SU-DHL-6 (cell line): ENCODE data around the gene LIN52.

Source experiments
- H2AFZ ChIP-seq: fragments of 200-600 bp; sonication (generic); 2 replicates; pipeline ENCODE4 v1.6.1; 2014; ENCODE audit warnings: low read depth, mild to moderate bottlenecking, moderate library complexity, mixed read lengths, antibody characterized with exemption, low read length; ENCODE audit not compliant: severe bottlenecking
- H3F3A ChIP-seq: fragments of 200-600 bp; shearing (Covaris generic); 2 replicates; pipeline ENCODE4 v1.6.0; 2016; ENCODE audit warnings: antibody characterized with exemption, mild to moderate bottlenecking; ENCODE audit not compliant: insufficient read depth
- H3K27ac ChIP-seq: fragments of 200-600 bp; sonication (generic); 2 replicates; pipeline ENCODE4 v1.5.1; 2016; ENCODE audit warnings: low read depth, mild to moderate bottlenecking, low read length, moderate library complexity, mixed read lengths
- H3K27me3 ChIP-seq: fragments of 200-600 bp; sonication (generic), shearing (Covaris generic); 2 replicates; pipeline ENCODE4 v1.6.0; 2014; ENCODE audit warnings: mild to moderate bottlenecking, low read length
- H3K36me3 ChIP-seq: fragments of 200-600 bp; sonication (generic); 2 replicates; pipeline ENCODE4 v1.6.1; 2014; ENCODE audit warnings: mild to moderate bottlenecking, low read length, mixed read lengths
- H3K4me2 ChIP-seq: fragments of 300-600, 200-600 bp; shearing (Covaris generic), sonication (generic); 2 replicates; pipeline ENCODE4 v1.6.0; 2014; ENCODE audit warnings: low read length, low read depth, mild to moderate bottlenecking; ENCODE audit not compliant: poor library complexity, severe bottlenecking
- H3K4me3 ChIP-seq: fragments of 200-600 bp; sonication (generic); 2 replicates; pipeline ENCODE4 v1.5.1; 2014; ENCODE audit warnings: antibody characterized with exemption, low read length, mild to moderate bottlenecking, mixed read lengths; ENCODE audit not compliant: insufficient read depth, poor library complexity, severe bottlenecking
- H3K79me2 ChIP-seq: fragments of 200-600 bp; sonication (generic); 2 replicates; pipeline ENCODE4 v1.6.1; 2014; ENCODE audit warnings: mild to moderate bottlenecking, low read length, moderate library complexity; ENCODE audit not compliant: insufficient read depth
- H3K9ac ChIP-seq: fragments of 200-600 bp; sonication (generic); 2 replicates; pipeline ENCODE4 v1.7.0; 2014; ENCODE audit warnings: mild to moderate bottlenecking, low read length
- H3K9me2 ChIP-seq: fragments of 200-600 bp; sonication (generic); replicated peaks from 2 replicates; pipeline ENCODE4 v1.6.1; 2014; ENCODE audit warnings: low read length; ENCODE audit not compliant: insufficient read depth
- H3K9me3 ChIP-seq: fragments of 200-600 bp; sonication (generic); 2 replicates; pipeline ENCODE4 v1.6.1; 2014; ENCODE audit warnings: low read length, mixed read lengths; ENCODE audit not compliant: insufficient read depth
- H4K20me1 ChIP-seq: fragments of 200-600 bp; sonication (generic); 2 replicates; pipeline ENCODE4 v1.6.1; 2014; ENCODE audit warnings: low read depth, mild to moderate bottlenecking, antibody characterized with exemption, low read length, moderate library complexity, mixed read lengths
- CTCF ChIP-seq: fragments of 200-600 bp; sonication (generic); IDR thresholded peaks from one replicate; pipeline ENCODE4 v1.5.1; 2017; ENCODE audit warnings: antibody characterized with exemption, mild to moderate bottlenecking, low read length, moderate library complexity; ENCODE audit not compliant: insufficient read depth, poor library complexity, severe bottlenecking
- EZH2phosphoT487 ChIP-seq: fragments of 200-600 bp; sonication (generic), shearing (Covaris generic); conservative IDR thresholded peaks from 2 replicates; pipeline ENCODE4 v1.6.1; 2018; ENCODE audit warnings: mild to moderate bottlenecking, antibody characterized with exemption, low read length, moderate library complexity, mixed read lengths

LIN52 gene

DNA sequence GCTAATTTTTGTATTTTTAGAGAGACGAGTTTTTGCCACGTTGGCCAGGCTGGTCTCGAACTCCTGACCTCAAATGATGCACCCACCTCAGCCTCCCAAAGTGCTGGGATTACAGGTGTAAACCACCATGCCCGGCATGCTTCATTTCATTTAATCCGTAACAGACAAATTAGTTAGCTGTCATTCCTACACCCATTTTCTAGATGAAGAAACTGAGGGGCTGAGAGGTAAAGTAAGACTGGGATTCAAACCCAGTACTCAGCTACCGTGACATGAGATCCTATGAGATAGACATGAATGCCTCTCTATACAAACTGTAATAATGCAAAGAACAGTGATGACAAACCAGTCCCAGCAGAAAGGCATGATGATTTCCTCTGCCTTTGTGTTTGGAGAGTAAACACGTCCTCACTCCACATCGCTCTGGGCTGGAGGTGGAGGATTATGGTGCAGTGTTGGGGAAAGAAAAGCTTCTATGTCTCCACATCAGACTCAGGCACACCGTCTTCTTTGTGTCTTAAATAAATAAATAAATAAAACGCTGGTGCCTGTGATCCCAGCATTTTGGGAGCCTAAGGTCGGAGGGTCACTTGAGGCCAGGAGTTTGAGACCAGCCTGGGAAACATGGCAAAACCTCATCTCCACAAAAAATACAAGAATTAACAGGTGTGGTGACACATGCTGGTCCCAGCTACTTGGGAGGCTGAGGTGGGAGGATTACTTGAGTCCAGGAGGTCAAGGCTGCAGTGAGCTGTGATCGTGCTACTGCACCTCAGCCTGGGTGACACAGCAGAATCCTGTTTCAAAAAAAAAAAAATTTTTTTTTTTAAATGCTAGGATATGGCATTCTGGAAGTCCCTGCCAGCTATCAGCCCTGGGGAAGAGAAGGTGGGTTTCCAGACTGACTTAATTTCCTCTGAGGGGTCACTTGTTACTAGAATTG lies 164.9 kb downstream of the LIN52 start:
- Histone ChIP-seq H3K27ac (no peak overlapping the region), H4K20me1 (no peaks in the 10 kb centered on the region), H3K4me3 (no peak overlapping the region), H3K36me3 (no peaks in the 10 kb centered on the region), H3K79me2 (no peaks in the 10 kb centered on the region), H3K9me2 (no peaks in the 10 kb centered on the region), H2AFZ (no peak overlapping the region), H3K9me3 (no peaks in the 10 kb centered on the region), H3K9ac (no peak overlapping the region), H3F3A (no peaks in the 10 kb centered on the region), H3K27me3 (no peaks in the 10 kb centered on the region), H3K4me2 (no peak overlapping the region)
- TF ChIP-seq EZH2phosphoT487 (no peak), CTCF (no peak)
